HepG2 (cell line): ENCODE measurements around the gene ZNF563. TPM values are rescaled to one million over a fixed set of nuclear protein-coding genes. Genes with fewer than 3 reads are reported as not detected.

Source experiments
- DDIT3 ChIP-seq: sonication (generic); formaldehyde crosslinking; IDR thresholded peaks from 2 replicates; pipeline ENCODE4 v1.4.0; 2020; ENCODE audit warnings: mild to moderate bottlenecking, missing genetic modification reagents
- FOXK1 ChIP-seq: sonication (generic); formaldehyde crosslinking; IDR thresholded peaks from 2 replicates; pipeline ENCODE4 v1.4.0; 2020; ENCODE audit warnings: low read depth, missing genetic modification reagents, borderline replicate concordance
- IKZF1 ChIP-seq: fragments of 450-650 bp; IDR thresholded peaks from 2 replicates; pipeline ENCODE4 v1.7.1; 2016
- KDM1A ChIP-seq: IDR thresholded peaks from 2 replicates; pipeline ENCODE4 v1.6.1; 2016; ENCODE audit warnings: missing compliant biosample characterization
- KDM2A ChIP-seq: sonication (generic); formaldehyde crosslinking; IDR thresholded peaks from 2 replicates; pipeline ENCODE4 v1.4.0; 2020; ENCODE audit warnings: low read depth, missing genetic modification reagents, borderline replicate concordance
- KDM4B ChIP-seq: sonication (generic); formaldehyde crosslinking; IDR thresholded peaks from 2 replicates; pipeline ENCODE4 v1.4.0; 2020; ENCODE audit warnings: missing genetic modification reagents
- KLF16 ChIP-seq, 2 experiments: sonication (generic) in 1 of 2; formaldehyde crosslinking in 1 of 2; IDR thresholded peaks; 2 replicates each; pipeline versions ENCODE4 v1.6.1 to v1.8.0; 2016 to 2023; ENCODE audit warnings: missing genetic modification reagents in 2 of 2, missing compliant biosample characterization in 1 of 2
- MEF2D ChIP-seq: sonication (generic); formaldehyde crosslinking; IDR thresholded peaks from 2 replicates; pipeline ENCODE4 v1.5.1; 2020; ENCODE audit warnings: mild to moderate bottlenecking, missing genetic modification reagents
- NCOA2 ChIP-seq: sonication (generic); formaldehyde crosslinking; IDR thresholded peaks from 2 replicates; pipeline ENCODE4 v1.8.0; 2022; ENCODE audit warnings: inconsistent platforms
- SOX5 ChIP-seq: IDR thresholded peaks from 2 replicates; pipeline ENCODE4 v1.6.1; 2016; ENCODE audit warnings: borderline replicate concordance
- TFDP2 ChIP-seq: sonication (generic); formaldehyde crosslinking; IDR thresholded peaks from 2 replicates; pipeline ENCODE4 v1.4.0; 2020; ENCODE audit warnings: missing genetic modification reagents
- ZHX1 ChIP-seq: sonication (generic); formaldehyde crosslinking; IDR thresholded peaks from 2 replicates; pipeline ENCODE4 v1.8.1; 2022; ENCODE audit warnings: low read depth, mild to moderate bottlenecking, missing genetic modification reagents
- ZNF609 ChIP-seq: sonication (generic); formaldehyde crosslinking; IDR thresholded peaks from 2 replicates; pipeline ENCODE4 v1.4.0; 2020; ENCODE audit warnings: mild to moderate bottlenecking, missing genetic modification reagents, borderline replicate concordance
- ZZZ3 ChIP-seq: sonication (generic); formaldehyde crosslinking; IDR thresholded peaks from 2 replicates; pipeline ENCODE4 v1.4.0; 2020; ENCODE audit warnings: missing genetic modification reagents, mild to moderate bottlenecking, borderline replicate concordance
- polyA plus RNA-seq, 8 experiments: library from polyadenylated mRNA; depleted of rRNA in 3 of 8; stranded (reverse) in 7 of 8; unstranded in 1 of 8; fragments of >200 nt; fragmentation: Illumina TruSeq in 4 of 8; extraction: Trizol in 4 of 8; gene quantifications; 2 replicates each; pipeline versions ENCODE4 v1.2.1 to v1.2.3, GENCODE V29; 2011 to 2016; ENCODE audit warnings: low read depth in 4 of 8, missing spikeins in 1 of 8, mixed read lengths in 1 of 8; ENCODE audit not compliant: insufficient read depth in 1 of 8
- total RNA-seq, 5 experiments: library from RNA; depleted of rRNA; stranded (reverse); fragments of >200 nt; fragmentation: Illumina TruSeq; extraction: Trizol; gene quantifications; 2 replicates each; pipeline ENCODE4 v1.2.3, GENCODE V29; 2016; ENCODE audit warnings: low read depth in 1 of 5

ZNF563 gene
- total and polyA plus RNA-seq, 2 of the 13 experiments (the other 11 are each of a cell fraction or from before 2014, with no cell fraction given): 7.5 to 19.5 TPM

GRCh38 chr19:12365236-12366162, 32.1 kb upstream of the ZNF563 start, which contains the start of gene ZNF442 (continued):
- TF ChIP-seq KDM1A (CRISPR knock-in tag) (no peak), KLF16 (CRISPR knock-in tag; IDR thresholded peaks at IDR 0.05) (peak in 1 of 2 experiments; percentile 74; a peak in 2 of 4 replicates), SOX5 (CRISPR knock-in tag) (peak; percentile 17; the same call in 1 of the 2 replicates), IKZF1 (no peak), MEF2D (CRISPR knock-in tag) (peak; percentile 51; the same call in 1 of the 2 replicates), ZNF609 (CRISPR knock-in tag) (no peak), ZZZ3 (CRISPR knock-in tag) (0 out of 2 replicates have a peak, but pooled peaks have one; percentile 47), ZHX1 (CRISPR knock-in tag) (no peak), KDM2A (peak; percentile 63), DDIT3 (CRISPR knock-in tag) (no peak), FOXK1 (CRISPR knock-in tag) (peak; percentile 40; the same call in 1 of the 2 replicates), NCOA2 (no peak), TFDP2 (CRISPR knock-in tag) (peak; percentile 21; the same call in 1 of the 2 replicates), KDM4B (CRISPR knock-in tag) (no peak)
